ENCODE data around the gene QSER1.

The QSER1 gene

DNA sequence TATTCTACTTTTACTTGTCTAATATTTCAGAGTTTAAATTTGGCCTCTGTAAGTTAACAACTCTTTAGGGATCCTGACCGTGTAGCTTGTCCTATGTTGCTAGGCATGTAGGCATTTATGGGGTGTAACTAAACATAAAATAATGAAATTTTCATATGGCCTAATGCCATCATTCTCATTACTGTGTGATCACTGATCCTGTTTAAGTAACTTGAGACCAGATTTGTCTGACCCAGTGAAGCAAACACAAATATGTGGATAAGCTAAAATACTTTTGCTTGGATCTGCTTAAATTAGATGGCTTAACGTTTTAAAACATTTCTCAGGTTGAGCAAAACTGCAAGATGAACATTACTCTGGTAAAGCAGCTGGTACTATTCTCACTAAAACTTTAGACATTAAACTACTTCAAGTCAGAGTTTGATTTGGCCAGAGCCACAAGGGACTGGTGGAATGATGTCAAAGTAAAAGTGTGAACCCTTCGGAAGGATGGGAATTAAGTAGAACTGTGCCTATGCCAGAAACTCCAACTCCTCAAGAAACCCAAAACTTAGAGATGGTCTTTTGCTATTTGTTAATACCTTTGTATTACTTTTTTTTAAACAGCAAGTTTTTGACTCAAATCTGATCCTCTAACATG, 12.5 kb downstream of the QSER1 start:
- TF ChIP-seq, protein P1, sequence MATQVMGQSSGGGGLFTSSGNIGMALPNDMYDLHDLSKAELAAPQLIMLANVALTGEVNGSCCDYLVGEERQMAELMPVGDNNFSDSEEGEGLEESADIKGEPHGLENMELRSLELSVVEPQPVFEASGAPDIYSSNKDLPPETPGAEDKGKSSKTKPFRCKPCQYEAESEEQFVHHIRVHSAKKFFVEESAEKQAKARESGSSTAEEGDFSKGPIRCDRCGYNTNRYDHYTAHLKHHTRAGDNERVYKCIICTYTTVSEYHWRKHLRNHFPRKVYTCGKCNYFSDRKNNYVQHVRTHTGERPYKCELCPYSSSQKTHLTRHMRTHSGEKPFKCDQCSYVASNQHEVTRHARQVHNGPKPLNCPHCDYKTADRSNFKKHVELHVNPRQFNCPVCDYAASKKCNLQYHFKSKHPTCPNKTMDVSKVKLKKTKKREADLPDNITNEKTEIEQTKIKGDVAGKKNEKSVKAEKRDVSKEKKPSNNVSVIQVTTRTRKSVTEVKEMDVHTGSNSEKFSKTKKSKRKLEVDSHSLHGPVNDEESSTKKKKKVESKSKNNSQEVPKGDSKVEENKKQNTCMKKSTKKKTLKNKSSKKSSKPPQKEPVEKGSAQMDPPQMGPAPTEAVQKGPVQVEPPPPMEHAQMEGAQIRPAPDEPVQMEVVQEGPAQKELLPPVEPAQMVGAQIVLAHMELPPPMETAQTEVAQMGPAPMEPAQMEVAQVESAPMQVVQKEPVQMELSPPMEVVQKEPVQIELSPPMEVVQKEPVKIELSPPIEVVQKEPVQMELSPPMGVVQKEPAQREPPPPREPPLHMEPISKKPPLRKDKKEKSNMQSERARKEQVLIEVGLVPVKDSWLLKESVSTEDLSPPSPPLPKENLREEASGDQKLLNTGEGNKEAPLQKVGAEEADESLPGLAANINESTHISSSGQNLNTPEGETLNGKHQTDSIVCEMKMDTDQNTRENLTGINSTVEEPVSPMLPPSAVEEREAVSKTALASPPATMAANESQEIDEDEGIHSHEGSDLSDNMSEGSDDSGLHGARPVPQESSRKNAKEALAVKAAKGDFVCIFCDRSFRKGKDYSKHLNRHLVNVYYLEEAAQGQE (IDR thresholded peaks at IDR 0.05; ENCODE audit: insufficient replicate concordance, low read depth), result no peak
- TF ChIP-seq SPI1 (IDR thresholded peaks at IDR 0.05; ENCODE audit: borderline replicate concordance, low read depth), result no peak
- TF ChIP-seq, protein P2, sequence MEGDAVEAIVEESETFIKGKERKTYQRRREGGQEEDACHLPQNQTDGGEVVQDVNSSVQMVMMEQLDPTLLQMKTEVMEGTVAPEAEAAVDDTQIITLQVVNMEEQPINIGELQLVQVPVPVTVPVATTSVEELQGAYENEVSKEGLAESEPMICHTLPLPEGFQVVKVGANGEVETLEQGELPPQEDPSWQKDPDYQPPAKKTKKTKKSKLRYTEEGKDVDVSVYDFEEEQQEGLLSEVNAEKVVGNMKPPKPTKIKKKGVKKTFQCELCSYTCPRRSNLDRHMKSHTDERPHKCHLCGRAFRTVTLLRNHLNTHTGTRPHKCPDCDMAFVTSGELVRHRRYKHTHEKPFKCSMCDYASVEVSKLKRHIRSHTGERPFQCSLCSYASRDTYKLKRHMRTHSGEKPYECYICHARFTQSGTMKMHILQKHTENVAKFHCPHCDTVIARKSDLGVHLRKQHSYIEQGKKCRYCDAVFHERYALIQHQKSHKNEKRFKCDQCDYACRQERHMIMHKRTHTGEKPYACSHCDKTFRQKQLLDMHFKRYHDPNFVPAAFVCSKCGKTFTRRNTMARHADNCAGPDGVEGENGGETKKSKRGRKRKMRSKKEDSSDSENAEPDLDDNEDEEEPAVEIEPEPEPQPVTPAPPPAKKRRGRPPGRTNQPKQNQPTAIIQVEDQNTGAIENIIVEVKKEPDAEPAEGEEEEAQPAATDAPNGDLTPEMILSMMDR (IDR thresholded peaks at IDR 0.05; ENCODE audit: insufficient read depth, low read length), result no peak
- no peak for TF ChIP-seq GABPA (IDR thresholded peaks at IDR 0.05; ENCODE audit: low read depth)
- TF ChIP-seq POLR2AphosphoS5 (IDR thresholded peaks at IDR 0.05; ENCODE audit: low read depth), result no peak
- H3K4me3 ChIP-seq (replicated peaks; ENCODE audit: insufficient read depth, low read length), result no peak overlapping the region
- no peaks in the 10 kb centered on the region for H3K27me3 ChIP-seq (ENCODE audit: insufficient read depth, poor library complexity, severe bottlenecking)
- no peak overlapping the region for H3K27ac ChIP-seq (replicated peaks)
- DNase-seq (ENCODE audit: low read depth in 1 of 2, low spot score in 1 of 2), result no peak

DNA sequence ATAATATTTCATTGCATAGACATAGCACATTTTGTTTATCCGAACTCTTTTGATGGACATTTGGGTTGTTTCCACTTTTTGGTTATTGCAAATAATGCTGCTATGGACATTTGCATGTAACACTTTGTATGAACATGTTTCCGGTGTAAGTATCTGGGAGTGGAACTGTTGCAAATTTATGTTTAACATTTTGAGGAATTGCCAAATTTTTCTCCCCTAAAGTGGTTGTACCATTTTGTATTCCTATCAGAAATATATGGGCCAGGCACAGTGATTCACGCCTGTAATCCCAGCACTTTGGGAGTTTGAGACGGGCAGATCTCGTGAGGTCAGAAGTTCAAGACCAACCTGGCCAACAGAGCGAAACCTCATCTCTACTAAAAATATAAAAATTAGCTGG, 16.0 kb downstream of the QSER1 start:
- no peak for DNase-seq (ENCODE audit: low read depth in 1 of 2, low spot score in 1 of 2)
- TF ChIP-seq, protein P1 (IDR thresholded peaks at IDR 0.05; ENCODE audit: insufficient replicate concordance, low read depth), result no peak
- TF ChIP-seq, protein P2 (IDR thresholded peaks at IDR 0.05; ENCODE audit: insufficient read depth, low read length), result no peak
- TF ChIP-seq SPI1 (IDR thresholded peaks at IDR 0.05; ENCODE audit: borderline replicate concordance, low read depth) (no peak), POLR2AphosphoS5 (IDR thresholded peaks at IDR 0.05; ENCODE audit: low read depth) (no peak), GABPA (IDR thresholded peaks at IDR 0.05; ENCODE audit: low read depth) (no peak)
- Histone ChIP-seq H3K27ac (replicated peaks) (no peak overlapping the region), H3K4me3 (replicated peaks; ENCODE audit: insufficient read depth, low read length) (no peak overlapping the region), H3K27me3 (ENCODE audit: insufficient read depth, poor library complexity, severe bottlenecking) (no peaks in the 10 kb centered on the region)

DNA sequence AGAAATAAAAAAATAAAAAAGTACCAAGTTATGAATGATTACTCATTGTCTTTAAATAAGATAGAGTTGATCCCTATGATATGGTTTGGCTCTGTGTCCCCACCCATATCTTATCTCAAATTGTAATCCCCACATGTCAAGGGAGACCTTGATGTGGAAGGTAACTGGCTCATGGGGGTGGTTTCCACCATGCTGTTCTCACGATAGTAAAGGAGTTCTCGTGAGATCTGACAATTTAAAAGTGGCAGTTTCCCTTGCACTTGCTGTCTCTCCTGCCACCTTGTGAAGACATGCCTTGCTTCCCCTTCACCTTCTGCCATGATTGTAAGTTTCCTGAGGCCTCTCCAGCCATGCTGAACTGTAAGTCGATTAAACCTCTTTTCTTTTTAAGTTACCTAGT, 18.8 kb downstream of the QSER1 start:
- H3K27me3 ChIP-seq (ENCODE audit: insufficient read depth, poor library complexity, severe bottlenecking), result no peaks in the 10 kb centered on the region
- no peak overlapping the region for H3K4me3 ChIP-seq (replicated peaks; ENCODE audit: insufficient read depth, low read length)
- H3K27ac ChIP-seq (replicated peaks), result no peak overlapping the region
- DNase-seq (ENCODE audit: low read depth in 1 of 2, low spot score in 1 of 2), result no peak
- TF ChIP-seq, protein P1 (IDR thresholded peaks at IDR 0.05; ENCODE audit: insufficient replicate concordance, low read depth), result no peak
- TF ChIP-seq GABPA (IDR thresholded peaks at IDR 0.05; ENCODE audit: low read depth), result no peak
- TF ChIP-seq, protein P2 (IDR thresholded peaks at IDR 0.05; ENCODE audit: insufficient read depth, low read length), result no peak
- TF ChIP-seq POLR2AphosphoS5 (IDR thresholded peaks at IDR 0.05; ENCODE audit: low read depth), result no peak
- TF ChIP-seq SPI1 (IDR thresholded peaks at IDR 0.05; ENCODE audit: borderline replicate concordance, low read depth), result no peak

All from HL-60 (cell line).